Right hindlimb (tissue), 1 donor: Measurements from ENCODE around the gene RPL27.
A peak's percentile ranks its signal among the peaks of the same experiment; 100 is the strongest.
"Not testable (repeated sequence)": the region's sequence is repeated elsewhere in the genome, so short reads cannot be mapped to it uniquely, and the experiment has no call there.

Source experiments
- DNase-seq: peaks from one replicate; pipeline ENCODE4 v3.0.0-alpha.2; 2018

RPL27 gene

DNA sequence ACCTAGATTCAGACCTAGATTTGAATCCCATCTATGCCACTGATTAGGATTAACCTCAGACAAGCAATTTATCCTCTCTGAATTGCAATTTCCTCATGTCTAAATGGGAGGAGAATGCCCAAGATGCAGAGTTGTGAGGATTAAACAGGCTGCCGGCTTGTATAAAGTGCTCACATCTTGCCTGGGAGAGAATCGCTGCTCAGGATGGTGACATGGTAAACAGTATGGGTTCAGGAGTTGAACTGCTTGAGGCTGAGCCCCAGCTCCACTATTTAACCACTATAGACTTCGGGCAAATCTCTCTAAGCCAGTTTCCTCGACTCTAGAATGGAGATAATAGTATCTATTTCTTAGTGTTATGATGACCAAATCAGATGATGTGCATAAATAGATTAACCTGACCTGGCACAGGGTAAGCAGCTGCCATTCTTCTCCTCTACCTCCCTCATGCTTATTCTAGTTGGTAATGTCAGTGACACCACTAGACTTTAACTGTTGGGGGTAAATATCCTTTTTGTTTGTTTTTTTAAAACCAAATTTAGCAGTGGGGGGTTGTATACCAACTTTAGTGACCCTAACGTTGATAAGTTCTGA is 732 bp upstream of the RPL27 start:
- no peak for DNase-seq

DNA sequence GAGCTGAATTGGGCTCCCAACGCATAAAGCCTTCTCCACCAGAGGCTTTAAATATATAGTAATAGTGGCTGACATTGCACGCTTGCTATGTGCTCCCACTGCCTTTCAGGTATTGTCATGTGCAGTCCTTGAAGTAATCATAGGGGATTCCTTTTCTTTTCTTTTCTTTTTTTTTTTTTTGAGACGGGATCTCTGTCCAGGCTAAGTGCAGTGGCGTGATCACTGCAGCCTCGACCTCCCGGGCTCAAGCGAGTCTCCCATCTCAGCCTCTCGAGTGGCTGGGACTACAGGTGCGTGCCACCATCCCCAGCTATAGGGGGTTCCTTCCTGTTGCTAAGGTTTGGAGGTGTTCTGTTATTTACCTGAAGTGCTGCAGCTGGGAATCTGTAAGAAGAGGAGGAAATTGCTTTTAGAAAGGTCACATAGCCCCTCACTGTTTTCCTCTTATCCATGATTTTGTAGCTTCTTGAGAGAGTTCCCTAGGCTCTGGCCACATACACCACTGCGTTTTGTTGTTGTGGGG is 845 bp downstream of the RPL27 start:
- DNase-seq, result no peak

DNA sequence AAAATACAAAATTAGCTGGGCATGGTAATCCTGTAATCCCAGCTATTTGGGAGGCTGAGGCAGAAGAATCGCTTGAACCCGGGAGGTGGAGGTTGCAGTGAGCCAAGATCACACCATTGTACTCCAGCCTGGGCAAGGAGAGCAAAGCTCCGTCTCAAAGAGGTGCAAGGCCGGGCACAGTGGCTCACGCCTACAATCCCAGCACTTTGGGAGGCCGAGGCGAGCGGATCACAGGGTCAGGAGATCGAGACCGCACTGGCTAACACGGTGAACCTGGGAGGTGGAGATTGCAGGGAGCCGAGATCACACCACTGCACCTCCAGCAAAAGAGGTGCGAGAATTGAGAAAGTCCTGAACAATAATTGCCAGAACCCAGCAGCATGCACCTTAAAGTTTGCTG is 2.7 kb downstream of the RPL27 start:
- DNase-seq, result not testable (repeated sequence)

DNA sequence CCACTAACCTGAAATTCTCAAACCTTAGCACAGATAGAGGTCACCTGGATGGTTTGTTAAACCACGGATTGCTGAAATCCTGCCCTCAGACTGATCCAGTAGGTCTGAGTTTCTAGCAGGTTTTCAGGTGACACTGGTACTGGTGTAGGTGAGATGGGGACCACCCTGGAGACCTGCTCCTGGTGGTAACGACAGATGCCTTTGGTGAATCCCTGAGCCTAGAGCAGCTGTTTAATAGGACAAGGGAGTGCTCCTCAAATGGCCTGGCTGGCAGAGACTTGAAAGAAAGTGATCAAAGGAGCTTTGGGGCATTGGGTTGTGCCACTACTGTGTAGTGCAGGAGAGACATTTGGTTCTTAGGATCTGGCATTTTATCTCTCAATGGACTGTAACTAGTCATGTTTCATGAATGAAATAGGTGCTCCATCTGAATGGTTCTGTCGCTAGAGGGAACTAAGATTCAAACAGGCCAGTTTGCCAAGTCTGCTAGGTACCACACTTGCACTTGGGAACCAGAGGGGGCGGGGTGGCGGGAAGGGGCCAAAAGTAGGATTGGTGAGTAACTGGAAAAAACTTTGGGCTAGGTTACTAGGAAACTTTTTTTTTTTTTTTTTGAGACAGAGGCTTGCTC is 5.4 kb downstream of the RPL27 start:
- DNase-seq, result no peak

DNA sequence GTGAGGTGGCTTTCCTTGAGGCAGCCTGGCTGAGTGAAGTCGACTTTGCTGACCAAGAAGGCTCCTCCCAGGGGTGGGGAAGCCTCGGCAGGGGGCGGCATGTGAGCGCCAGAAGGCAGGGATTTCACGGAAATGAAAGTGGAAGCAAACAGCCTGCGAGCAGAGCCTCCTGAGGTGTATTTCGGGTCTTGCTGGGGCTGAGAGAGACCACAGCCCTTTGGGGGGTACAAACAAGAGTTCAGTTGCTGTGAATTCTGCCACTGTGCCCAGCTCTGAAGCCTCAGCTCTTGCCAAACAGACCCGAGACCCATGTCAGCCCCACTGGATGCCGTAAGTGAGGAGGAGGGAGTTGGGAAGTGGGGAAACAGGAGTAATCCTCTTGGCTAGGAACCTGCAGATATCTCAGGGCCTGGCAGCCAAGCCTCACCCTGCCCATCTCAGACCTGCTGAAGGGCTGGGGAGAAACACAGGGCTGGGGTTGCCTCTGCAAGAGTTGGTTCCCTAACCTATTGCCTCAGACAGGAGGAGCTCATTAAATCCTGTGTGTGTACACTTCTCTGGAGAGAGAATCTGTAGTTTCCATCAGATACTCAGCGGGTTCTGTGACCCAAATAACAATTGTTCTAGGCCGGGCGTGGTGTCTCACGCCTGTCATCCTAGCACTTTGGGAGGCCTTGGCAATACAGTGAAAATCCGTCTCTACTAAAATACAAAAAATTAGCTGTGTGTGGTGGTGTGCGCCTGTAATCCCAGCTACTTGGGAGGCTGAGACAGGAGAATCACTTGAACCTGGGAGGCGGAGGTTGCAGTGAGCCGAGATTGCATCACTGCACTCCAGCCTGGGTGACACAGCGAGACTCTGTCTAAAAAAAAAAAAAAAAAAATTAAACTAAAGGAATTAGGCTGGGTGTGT is 8.7 kb downstream of the RPL27 start, which contains the start of gene IFI35:
IFI35 (plus strand) TSS at position 146 of the 913 bp plus-strand sequence; CDS start at position 310, 164 bp downstream.
- peak; percentile 89 for DNase-seq

DNA sequence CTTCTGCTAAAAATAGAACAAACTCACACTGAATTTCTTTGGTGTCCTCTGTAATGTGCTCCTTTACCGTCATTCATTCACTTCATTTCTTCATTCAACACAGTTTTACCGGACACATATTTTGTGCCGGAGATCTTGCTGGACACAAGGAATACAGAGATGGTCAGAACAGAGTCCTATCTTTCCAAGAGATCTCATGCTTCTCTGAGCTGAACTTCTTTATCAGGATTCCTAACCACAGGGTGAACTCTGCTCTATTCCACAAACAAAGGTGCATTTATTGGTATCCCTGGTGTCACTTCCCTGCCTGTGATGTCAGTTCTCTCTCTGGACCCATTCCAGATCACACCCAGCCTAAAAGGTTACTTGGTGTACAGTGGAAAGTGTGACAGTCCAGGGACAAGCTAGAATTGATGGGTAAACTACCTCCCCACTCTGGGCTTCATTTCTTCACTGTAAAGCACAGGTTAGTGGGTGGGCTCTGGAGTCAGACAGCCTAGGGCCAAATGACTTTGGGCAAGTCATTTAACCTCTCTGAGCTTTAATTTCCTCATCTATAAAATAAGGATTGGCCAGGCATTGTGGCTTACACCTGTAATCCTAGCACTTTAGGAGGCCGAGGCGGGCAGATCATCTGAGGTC is 12.6 kb downstream of the RPL27 start:
- DNase-seq, result no peak

DNA sequence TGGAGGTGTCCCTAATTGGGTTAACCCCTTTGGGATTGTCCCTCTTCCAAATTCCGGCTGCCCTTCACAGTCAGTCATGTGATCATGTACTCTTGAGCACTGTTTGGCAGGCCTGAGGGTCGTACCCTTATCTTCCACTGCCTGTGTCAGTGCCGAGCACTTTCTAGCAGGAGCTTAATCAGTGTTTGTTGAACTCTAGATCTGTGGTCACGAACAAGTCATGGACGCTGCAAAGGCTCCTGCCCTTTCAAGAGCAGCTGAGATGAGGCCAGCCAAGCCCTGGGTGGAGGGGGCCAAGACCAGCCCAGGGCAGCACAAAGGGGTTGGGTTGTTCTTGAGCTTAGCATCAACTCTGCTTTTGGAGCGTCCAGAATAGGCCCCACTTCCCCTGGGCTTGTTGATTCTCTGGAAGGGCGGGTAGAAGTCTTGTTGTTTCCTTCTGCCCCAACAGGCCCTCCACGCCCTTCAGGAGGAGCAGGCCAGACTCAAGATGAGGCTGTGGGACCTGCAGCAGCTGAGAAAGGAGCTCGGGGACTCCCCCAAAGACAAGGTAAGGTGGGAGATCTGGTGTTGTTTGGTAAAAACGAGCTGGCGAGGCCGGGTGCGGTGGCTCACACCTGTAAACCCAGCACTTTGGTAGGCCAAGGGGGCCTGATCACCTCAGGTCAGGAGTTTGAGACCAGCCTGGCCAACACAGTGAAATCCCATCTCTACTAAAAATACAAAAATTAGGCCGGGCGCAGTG is 13.7 kb downstream of the RPL27 start:
- DNase-seq, result no peak

DNA sequence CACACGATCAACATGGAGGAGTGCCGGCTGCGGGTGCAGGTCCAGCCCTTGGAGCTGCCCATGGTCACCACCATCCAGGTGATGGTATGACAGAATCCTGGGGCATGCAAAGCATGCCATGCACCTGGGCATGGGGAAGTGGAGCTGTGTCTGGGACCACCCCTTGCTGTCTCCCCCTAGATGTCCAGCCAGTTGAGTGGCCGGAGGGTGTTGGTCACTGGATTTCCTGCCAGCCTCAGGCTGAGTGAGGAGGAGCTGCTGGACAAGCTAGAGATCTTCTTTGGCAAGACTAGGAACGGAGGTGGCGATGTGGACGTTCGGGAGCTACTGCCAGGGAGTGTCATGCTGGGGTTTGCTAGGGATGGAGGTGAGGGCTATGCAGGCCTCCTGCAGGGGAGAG is 15.1 kb downstream of the RPL27 start:
- DNase-seq, result no peak

DNA sequence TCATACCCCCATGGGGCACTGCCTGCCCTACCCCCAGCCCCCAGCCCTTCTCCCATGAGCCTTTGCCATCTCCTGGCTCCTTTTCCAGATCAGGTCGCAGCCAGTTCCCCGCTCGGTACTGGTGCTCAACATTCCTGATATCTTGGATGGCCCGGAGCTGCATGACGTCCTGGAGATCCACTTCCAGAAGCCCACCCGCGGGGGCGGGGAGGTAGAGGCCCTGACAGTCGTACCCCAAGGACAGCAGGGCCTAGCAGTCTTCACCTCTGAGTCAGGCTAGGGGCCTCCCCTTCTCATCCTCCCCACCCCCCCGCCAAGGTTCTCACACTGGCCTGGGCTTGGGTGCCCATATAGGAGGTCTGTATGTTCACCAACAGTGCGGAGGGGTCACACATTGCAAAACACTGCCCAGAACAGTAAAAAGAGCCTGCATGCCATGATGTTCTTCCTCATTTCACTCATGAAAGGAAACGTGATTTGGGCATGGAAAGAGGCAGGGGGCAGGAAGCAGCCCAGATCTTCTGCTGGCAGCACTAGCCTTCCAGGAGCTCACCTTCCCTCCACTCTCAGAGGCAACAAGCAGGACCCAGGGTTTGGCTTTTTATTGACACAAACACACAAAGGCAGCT is 15.9 kb downstream of the RPL27 start:
- no peak for DNase-seq

DNA sequence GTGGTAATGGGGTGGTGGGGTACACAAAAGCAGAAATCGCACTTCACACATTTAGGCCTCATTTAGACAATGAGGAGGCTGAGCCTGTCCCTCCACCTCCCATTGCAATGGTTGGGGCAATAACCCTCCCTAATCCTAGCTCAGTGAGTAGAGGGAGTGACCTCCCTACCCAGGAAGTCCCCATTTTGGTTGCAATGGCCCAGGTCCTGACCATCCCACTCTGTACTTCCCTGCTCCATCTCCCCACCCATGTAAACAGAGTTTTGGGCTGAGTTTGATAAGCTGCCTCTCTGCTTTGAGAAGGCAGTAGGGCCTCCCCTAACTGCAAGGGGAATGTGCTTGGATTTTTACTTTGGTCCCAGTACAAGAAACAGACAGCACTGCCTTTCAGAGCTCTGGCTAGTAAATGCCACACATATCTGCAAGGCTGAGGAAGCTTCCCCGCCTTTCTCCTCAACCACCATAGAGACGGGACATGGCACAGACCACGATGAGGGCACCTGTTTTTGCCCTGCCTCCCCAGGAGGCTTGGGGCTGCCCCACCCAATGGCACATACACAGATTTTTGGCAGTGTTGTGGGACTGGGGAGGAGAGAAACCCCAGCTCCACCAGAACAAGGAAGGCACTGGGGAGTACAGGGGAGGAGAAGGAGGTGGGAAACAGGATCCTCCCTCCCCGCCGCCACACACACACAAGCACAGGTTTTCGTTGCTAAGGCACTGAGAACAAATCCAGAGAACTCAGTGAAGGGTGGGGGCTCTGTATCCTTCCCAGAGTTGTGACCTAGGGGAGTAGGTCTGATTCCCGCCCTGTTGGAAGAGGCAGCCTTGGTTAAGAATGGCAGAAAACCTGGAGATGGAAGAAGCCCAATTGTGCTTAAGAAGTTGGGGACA is 16.7 kb downstream of the RPL27 start:
- DNase-seq, result no peak

DNA sequence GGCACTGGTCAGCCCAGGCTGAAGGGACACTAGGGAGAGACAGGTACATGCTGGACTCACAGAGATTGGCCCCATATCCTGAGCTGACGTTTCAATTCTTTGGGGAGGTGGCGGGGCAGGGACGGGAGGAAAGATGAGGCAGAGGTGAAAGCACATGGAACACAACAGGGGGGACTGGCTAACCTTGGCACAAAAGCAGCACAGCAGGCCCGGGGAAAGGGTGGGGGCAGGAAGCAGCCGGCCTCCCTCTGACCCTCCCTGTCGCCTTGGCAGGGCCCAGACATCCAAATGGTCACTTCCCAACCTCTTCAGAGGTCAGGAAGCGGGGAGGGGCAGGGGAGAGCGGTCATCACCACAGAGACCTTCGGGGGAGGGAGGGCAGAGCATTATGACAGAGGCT is 17.4 kb downstream of the RPL27 start:
- DNase-seq, result no peak

DNA sequence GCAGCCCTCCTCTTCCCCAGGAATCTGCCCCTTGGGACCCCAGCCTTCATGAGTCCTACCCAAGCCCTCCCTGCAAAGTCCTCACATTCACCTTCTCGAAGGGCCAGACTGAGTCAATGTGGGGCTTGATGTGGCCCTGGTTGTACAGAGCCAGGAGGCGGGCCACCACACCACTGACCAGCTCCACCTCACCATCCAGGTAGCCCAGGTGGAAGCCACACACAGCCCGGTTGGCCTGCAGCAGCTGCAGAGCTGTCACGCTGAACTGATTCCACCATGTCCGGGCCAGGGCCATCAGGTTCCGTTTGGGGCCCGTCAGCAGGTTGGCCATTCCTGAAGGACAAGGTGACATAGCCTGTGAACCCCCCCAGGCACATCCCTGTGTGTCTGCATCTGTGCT is 18.0 kb downstream of the RPL27 start:
- no peak for DNase-seq

DNA sequence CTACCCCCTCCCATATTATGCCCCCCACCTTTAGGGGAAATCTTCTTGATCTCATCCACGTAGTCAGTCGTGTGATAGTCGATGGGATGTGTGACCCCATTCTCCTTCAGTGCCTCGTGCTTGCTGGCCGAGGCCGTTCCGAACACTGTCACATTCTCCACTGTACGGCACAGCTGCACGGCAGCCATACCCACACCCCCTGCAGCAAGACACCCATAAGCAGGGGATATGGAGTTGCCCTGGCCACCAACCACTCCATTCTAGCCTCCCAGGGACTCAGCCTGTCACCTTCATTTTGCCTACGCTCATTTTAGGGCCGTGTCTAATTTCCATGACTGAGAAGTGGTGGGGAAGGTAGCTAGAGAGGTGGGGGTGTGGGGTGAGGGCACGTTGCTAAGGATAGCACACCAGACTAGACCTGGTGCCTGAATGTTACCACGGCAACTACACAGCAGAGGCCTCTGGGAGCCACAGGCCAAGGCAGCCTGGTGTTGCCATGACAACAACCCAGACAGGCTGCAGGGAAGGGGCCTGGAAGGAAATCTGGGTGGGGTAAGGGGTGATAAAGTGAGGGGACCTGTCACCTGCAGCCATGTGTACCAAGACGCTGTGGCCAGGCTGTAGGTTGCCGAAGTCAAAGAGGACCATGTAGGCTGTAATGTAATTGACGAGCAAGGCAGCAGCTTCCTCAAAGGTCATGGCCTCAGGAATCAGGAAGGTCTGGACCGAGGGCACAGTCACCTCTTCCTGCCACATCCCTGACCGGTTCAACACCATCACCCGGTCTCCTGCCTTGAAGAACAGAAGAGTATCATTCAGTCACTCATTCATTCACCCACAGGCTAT is 20.0 kb downstream of the RPL27 start:
- no peak for DNase-seq

DNA sequence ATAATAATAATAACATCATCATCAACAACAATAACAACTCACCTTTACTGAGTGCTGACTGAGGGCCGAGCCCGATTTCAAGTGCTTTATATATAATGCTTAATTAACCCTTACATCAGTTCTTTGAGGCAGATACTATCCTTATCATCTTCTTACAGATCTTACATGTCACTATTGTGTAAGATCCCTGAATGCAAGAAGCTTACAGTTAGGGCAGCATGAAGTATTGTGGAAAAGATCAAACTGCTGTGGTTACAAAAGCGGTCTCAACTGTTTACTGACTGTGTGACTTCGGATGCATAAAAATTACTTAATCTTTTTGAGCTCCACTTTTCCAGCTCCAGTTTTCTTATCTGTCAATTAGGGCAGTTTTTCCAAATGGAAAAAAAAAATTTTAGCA is 20.7 kb downstream of the RPL27 start:
- no peak for DNase-seq

DNA sequence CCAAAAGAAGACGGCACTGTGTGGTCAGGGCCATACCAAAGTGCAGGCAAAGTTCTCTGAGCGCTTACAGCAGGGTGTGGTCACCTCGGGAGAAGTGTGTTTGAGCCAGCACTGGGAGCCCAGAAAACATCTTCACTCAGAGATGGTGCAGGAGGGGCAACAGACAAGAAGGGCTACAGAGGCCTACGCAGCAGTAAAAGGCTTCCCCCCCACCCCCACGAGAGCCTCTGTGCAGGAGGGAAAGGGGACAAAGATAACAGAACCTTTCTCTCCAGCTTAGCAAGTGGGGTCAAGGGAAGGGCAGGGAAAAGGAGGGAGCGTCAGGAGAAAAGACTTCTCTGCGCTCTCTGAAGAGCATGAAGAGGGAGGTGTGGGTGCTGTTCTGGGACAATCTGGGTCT is 21.2 kb downstream of the RPL27 start:
- DNase-seq, result no peak

DNA sequence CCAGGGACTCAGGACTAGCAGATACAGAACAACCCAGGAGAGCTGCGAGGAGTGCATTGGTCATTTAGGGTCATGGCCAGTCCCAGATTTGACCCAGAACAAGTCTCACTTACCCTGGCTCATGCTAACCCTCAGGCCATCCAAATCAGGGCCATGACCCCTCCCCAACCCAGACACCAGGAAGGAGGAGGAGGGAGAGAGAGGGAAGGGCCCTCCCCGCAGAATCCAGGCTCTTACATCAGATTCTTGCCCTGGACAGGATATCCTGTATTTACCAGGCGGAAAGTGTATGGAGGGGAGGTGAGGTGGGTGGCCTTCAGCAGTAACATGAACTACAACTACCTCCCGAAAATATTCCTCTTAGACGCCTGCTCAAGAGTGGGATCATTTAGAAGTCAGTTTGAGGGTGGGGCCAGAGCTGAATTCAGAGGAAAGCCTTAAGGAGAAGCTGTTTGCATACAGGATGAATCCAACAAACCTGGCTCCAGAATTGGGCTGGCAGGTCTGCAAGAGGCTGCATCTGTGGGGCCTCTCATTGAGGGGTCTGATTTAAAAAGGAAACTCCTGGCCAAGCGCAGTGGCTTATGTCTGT is 21.9 kb downstream of the RPL27 start:
- DNase-seq, result peak; percentile 50

DNA sequence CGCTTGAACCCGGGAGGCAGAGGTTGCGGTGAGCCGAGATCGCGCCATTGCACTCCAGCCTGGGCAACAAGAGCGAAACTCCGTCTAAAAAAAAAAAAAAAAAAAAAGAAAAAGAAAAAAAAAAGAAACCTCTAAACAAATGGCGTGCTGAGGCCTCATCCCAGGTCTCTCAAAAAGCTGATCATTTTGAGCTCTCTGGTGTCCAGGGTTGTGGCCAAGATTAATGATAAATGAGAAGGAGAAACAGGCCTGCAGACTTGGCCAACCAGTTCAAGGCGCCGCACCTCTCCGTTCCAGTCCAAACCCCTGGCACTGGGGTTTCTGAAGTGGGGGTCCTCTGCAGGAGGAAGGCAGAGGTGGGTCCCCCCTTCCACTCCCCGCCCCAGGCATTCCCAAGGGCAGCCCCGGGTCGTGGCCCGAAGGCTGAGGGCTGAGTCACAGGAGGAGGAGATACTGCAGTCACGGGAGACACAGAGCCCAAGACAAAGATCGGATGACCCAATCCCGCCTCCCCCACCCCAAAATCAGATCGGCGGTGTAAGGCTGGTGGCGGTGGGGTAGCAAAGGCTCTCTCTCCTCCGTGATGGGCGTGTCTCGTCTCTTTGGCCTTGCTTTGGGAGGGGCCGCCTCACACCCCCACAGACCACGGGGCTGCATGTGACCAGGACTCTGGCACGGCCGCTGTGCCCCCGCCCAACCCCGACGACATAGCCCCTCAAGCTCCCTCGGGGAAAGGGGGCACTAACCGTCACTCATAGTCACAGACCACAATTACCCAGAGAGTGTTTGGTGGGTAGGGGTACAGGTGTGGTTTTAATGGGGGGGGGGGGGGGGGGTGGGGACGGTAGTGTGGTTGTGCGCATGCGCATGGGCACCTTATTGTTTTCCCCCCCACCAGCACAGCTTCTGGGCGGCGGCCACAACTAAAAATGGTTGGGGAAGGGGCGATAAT is 22.8 kb downstream of the RPL27 start:
- peak; percentile 78 for DNase-seq
